Muscle layer of colon (tissue), 2 donors: ENCODE measurements around the gene DNM1.

ENCODE experiments used
- H3K27ac ChIP-seq: one replicate; pipeline ENCODE4 v1.7.0; 2013; ENCODE audit warnings: low read depth, mild to moderate bottlenecking, low read length, moderate library complexity
- H3K27me3 ChIP-seq, 2 donors: one replicate each; pipeline ENCODE4 v1.7.0; 2013; ENCODE audit warnings: low read length in 2 of 2, mild to moderate bottlenecking in 2 of 2; ENCODE audit not compliant: insufficient read depth in 2 of 2, control insufficient read depth in 1 of 2
- H3K36me3 ChIP-seq: one replicate; pipeline ENCODE4 v1.7.0; 2013; ENCODE audit warnings: mild to moderate bottlenecking, low read length; ENCODE audit not compliant: insufficient read depth
- H3K4me1 ChIP-seq: one replicate; pipeline ENCODE4 v1.7.0; 2013; ENCODE audit warnings: mild to moderate bottlenecking, low read length; ENCODE audit not compliant: insufficient read depth
- H3K4me3 ChIP-seq, 2 donors: one replicate each; pipeline ENCODE4 v1.7.0; 2013; ENCODE audit warnings: low read length in 2 of 2, low read depth in 1 of 2, mild to moderate bottlenecking in 1 of 2, moderate library complexity in 1 of 2
- H3K9ac ChIP-seq: one replicate; pipeline ENCODE4 v1.7.0; 2013; ENCODE audit warnings: low read length
- H3K9me3 ChIP-seq: one replicate; pipeline ENCODE4 v1.7.0; 2013; ENCODE audit warnings: mild to moderate bottlenecking, low read length
- donor health status: abdominal sarcoma.
- donor health status: Adenocarcinoma of cecum.

Gene DNM1

GRCh38 chr9:128208386-128208785, 5.2 kb downstream of the DNM1 start:
- Histone ChIP-seq H3K9ac (no peak overlapping the region), H3K27me3 (peaks cover 8 to 14% of the 10 kb centered on the region in 2 donors)

GRCh38 chr9:128208946-128209669, 5.9 kb downstream of the DNM1 start:
- Histone ChIP-seq H3K27ac (no peak overlapping the region), H3K27me3 (peaks cover 8% of the 10 kb centered on the region in 2 donors), H3K9me3 (no peaks in the 10 kb centered on the region), H3K4me1 (peaks cover 8% of the 10 kb centered on the region), H3K9ac (no peak overlapping the region), H3K4me3 (no peak overlapping the region), H3K36me3 (no peaks in the 10 kb centered on the region)

More at GRCh38 chr9:128208386-128208785, 5.2 kb downstream of the DNM1 start:
- no peaks in the 10 kb centered on the region for H3K36me3 ChIP-seq
- H3K9me3 ChIP-seq: no peaks in the 10 kb centered on the region
- H3K4me3 ChIP-seq: no peak overlapping the region
- H3K4me1 ChIP-seq: peaks cover 14% of the 10 kb centered on the region
- H3K27ac ChIP-seq: no peak overlapping the region

- no peaks in the 10 kb centered on the region for H3K36me3 ChIP-seq
- H3K4me1 ChIP-seq: peaks cover 4% of the 10 kb centered on the region
- no peaks in the 10 kb centered on the region for H3K9me3 ChIP-seq
- H3K4me3 ChIP-seq: no peak overlapping the region
- no peak overlapping the region for H3K9ac ChIP-seq
- peaks cover 0 to 5% of the 10 kb centered on the region in 2 donors for H3K27me3 ChIP-seq
- H3K27ac ChIP-seq: no peak overlapping the region
Observed at GRCh38 chr9:128211186-128211980, 8.2 kb downstream of the DNM1 start.

- no peaks in the 10 kb centered on the region for H3K9me3 ChIP-seq
- no peaks in the 10 kb centered on the region for H3K36me3 ChIP-seq
- no peak overlapping the region for H3K4me3 ChIP-seq
- peaks cover 6% of the 10 kb centered on the region for H3K4me1 ChIP-seq
- no peak overlapping the region for H3K27ac ChIP-seq
- H3K27me3 ChIP-seq: peaks cover 0 to 5% of the 10 kb centered on the region in 2 donors
- no peak overlapping the region for H3K9ac ChIP-seq
Observed at GRCh38 chr9:128211981-128212281, 8.8 kb downstream of the DNM1 start.

GRCh38 chr9:128213746-128214497, 10.7 kb downstream of the DNM1 start:
- H3K36me3 ChIP-seq: no peaks in the 10 kb centered on the region
- no peaks in the 10 kb centered on the region for H3K9me3 ChIP-seq
- no peak overlapping the region for H3K27ac ChIP-seq
- H3K4me3 ChIP-seq: no peak overlapping the region
- H3K4me1 ChIP-seq: peaks cover 14% of the 10 kb centered on the region
- H3K27me3 ChIP-seq: no peaks in the 10 kb centered on the region
- H3K9ac ChIP-seq: no peak overlapping the region

- H3K4me3 ChIP-seq: no peak overlapping the region
- no peak overlapping the region for H3K9ac ChIP-seq
Observed at GRCh38 chr9:128214571-128215490, 11.7 kb downstream of the DNM1 start.

GRCh38 chr9:128215491-128216409, 12.6 kb downstream of the DNM1 start:
- Histone ChIP-seq H3K4me1 (peaks cover 18% of the 10 kb centered on the region), H3K9me3 (no peaks in the 10 kb centered on the region), H3K27ac (peak overlapping the region; percentile 52), H3K36me3 (no peaks in the 10 kb centered on the region), H3K27me3 (no peaks in the 10 kb centered on the region), H3K4me3 (no peak overlapping the region), H3K9ac (no peak overlapping the region)

More at GRCh38 chr9:128214571-128215490, 11.7 kb downstream of the DNM1 start:
- peak overlapping the region; percentile 27 for H3K27ac ChIP-seq
- H3K36me3 ChIP-seq: no peaks in the 10 kb centered on the region
- H3K27me3 ChIP-seq: no peaks in the 10 kb centered on the region
- peaks cover 18% of the 10 kb centered on the region for H3K4me1 ChIP-seq
- no peaks in the 10 kb centered on the region for H3K9me3 ChIP-seq

GRCh38 chr9:128216781-128217553, 13.8 kb downstream of the DNM1 start:
- no peaks in the 10 kb centered on the region for H3K36me3 ChIP-seq
- peak overlapping the region; percentile 52 for H3K27ac ChIP-seq
- peaks cover 18% of the 10 kb centered on the region for H3K4me1 ChIP-seq
- no peak overlapping the region for H3K4me3 ChIP-seq
- no peaks in the 10 kb centered on the region for H3K27me3 ChIP-seq
- no peaks in the 10 kb centered on the region for H3K9me3 ChIP-seq
- no peak overlapping the region for H3K9ac ChIP-seq

- peaks cover 18% of the 10 kb centered on the region for H3K4me1 ChIP-seq
- H3K9me3 ChIP-seq: no peaks in the 10 kb centered on the region
- H3K36me3 ChIP-seq: no peaks in the 10 kb centered on the region
- H3K4me3 ChIP-seq: peak overlapping the region; percentile 31 to 56
- H3K27me3 ChIP-seq: no peaks in the 10 kb centered on the region
- H3K9ac ChIP-seq: no peak overlapping the region
- peak overlapping the region; percentile 45 for H3K27ac ChIP-seq
Observed at GRCh38 chr9:128218172-128218517, 15.0 kb downstream of the DNM1 start.
